ENCODE results near the gene TXNRD1. TPM values are rescaled to one million over a fixed set of nuclear protein-coding genes. Genes with fewer than 3 reads are reported as not detected.

Gene TXNRD1
- total and polyA plus RNA-seq, 2 experiments from 2014 or later, result 43.5 to 74.9 TPM

DNA sequence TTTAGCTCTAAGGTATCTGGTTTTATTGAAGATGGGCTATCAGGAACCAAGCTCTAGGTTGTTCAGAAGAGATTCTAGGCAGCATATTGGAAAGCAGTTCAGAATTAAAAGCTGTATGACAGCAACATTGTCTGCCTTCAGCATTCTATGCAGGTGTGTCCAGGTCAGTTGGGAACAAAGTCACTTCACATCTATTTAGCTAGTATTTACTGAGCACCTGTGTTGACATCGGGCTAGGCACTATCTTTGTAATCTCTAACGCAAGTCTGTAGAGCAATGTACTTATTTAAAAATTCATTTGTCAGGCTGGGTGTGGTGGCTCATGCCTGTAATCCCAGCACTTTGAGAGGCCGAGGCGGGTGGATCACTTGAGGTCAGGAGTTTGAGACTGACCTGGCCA, 81.1 kb downstream of the TXNRD1 start:
- Histone ChIP-seq H3K4me3 (no peak overlapping the region), H3K9me3 (ENCODE audit: low read depth) (no peaks in the 10 kb centered on the region), H3K36me3 (peaks cover 10% of the 10 kb centered on the region), H3K27ac (no peak overlapping the region), H3K4me1 (ENCODE audit: low read depth) (no peaks in the 10 kb centered on the region), H3K27me3 (no peaks in the 10 kb centered on the region)
- DNase-seq (ENCODE audit: low read depth in 1 of 2, low spot score in 1 of 2), result no peak
- TF ChIP-seq, protein P1, sequence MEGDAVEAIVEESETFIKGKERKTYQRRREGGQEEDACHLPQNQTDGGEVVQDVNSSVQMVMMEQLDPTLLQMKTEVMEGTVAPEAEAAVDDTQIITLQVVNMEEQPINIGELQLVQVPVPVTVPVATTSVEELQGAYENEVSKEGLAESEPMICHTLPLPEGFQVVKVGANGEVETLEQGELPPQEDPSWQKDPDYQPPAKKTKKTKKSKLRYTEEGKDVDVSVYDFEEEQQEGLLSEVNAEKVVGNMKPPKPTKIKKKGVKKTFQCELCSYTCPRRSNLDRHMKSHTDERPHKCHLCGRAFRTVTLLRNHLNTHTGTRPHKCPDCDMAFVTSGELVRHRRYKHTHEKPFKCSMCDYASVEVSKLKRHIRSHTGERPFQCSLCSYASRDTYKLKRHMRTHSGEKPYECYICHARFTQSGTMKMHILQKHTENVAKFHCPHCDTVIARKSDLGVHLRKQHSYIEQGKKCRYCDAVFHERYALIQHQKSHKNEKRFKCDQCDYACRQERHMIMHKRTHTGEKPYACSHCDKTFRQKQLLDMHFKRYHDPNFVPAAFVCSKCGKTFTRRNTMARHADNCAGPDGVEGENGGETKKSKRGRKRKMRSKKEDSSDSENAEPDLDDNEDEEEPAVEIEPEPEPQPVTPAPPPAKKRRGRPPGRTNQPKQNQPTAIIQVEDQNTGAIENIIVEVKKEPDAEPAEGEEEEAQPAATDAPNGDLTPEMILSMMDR (IDR thresholded peaks at IDR 0.05; ENCODE audit: low read depth, low read length), result no peak

DNA sequence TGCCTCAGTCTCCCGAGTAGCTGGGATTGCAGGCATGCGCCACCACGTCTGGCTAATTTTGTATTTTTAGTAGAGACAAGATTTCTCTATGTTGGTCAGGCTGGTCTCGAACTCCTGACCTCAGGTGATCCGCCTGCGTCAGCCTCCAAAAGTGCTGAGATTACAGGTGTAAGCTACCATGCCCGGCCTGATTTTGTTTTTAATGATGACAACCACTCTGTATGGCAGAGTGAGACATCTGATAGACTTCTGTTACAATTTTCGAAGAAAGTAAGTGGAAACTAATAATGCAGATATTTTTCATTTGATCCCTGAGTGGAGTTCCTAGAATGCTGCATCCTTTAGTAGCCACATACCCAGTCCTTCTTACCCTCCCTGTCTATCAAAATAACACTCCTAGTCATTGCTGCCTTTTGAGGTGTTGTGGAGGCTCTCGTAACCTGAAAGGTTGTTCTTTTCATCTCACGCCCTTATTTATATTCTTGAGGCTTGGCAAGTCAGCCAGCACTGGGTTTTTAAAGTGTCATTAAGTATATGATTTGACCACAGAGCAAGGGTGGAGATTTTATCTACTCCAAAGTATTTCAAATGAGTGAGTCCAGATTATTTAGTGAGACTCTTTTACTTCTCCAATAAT, 82.0 kb downstream of the TXNRD1 start:
- peaks cover 7% of the 10 kb centered on the region for H3K36me3 ChIP-seq
- H3K4me1 ChIP-seq (ENCODE audit: low read depth), result no peaks in the 10 kb centered on the region
- H3K27me3 ChIP-seq, result no peaks in the 10 kb centered on the region
- TF ChIP-seq, protein P1 (IDR thresholded peaks at IDR 0.05; ENCODE audit: low read depth, low read length), result no peak
- no peaks in the 10 kb centered on the region for H3K9me3 ChIP-seq (ENCODE audit: low read depth)
- no peak overlapping the region for H3K27ac ChIP-seq
- no peak for DNase-seq (ENCODE audit: low read depth in 1 of 2, low spot score in 1 of 2)
- no peak overlapping the region for H3K4me3 ChIP-seq

DNA sequence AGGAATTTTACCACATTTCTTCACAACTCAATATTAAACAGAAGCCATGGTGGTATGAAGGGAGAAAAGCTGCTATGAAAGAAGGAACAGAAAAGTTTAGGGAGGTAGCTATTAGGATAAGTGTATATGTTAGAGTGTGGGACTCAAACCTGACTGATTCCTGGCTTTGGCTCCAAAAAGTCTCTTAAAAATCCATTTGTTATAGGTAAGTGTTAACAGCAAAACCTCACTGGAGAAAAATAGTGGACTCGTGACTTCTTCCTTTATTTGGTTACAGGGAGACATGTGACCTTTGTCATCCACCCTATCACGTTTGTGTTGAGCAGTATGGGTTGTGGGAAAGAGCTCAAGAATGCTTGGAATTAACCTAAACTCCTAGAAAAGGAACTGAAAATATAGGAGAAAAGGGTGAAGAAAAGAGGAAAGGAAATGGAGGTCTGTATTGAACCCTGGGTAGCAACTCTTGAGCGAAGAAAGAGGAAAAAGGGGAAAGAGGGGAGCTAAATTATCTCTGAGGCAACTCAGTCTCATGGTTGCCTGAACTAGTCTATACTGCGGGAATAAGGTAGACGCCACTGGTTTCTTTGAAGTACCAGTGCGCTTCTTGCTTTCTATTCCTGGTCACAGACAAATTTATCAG, 84.4 kb downstream of the TXNRD1 start:
- Histone ChIP-seq H3K4me1 (ENCODE audit: low read depth) (no peaks in the 10 kb centered on the region), H3K9me3 (ENCODE audit: low read depth) (no peaks in the 10 kb centered on the region), H3K36me3 (peaks cover 7% of the 10 kb centered on the region), H3K27me3 (no peaks in the 10 kb centered on the region), H3K27ac (no peak overlapping the region), H3K4me3 (no peak overlapping the region)
- DNase-seq (ENCODE audit: low read depth in 1 of 2, low spot score in 1 of 2), result peak in 1 of 2 donors; percentile 52
- TF ChIP-seq, protein P1 (IDR thresholded peaks at IDR 0.05; ENCODE audit: low read depth, low read length), result no peak

DNA sequence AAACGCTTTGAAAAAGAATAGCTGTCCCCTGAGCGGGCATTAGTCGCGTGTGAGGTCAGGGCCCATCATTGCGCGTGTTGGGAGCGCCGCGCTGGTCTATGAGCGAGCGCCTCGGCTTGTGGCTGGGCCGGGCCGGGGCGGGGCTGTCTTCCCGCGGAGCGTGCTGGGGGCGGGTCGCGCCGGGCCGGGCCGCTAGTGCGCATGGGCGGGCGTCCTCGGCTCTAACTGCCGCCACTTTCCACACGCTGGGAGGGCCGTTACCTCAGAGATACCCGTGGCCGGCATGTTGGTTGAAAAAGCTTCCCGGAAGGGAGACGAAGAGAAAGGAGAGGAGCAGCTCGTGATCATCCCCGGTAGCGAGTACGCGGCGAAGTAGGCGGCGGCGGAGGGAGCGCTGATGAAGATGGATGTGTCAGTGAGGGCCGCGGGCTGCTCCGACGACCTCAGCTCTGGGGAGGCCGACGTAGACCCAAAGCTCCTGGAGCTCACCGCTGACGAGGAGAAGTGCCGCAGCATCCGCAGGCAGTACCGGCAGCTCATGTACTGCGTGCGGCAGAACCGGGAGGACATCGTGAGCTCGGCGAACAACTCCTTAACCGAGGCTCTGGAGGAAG, 88.1 kb downstream of the TXNRD1 start, which contains the start of gene EID3:
Gene EID3, plus strand, starts transcription at position 202 of the 614 bp plus-strand sequence. Its CDS starts 196 bp downstream, at position 398.
- Histone ChIP-seq H3K27me3 (no peaks in the 10 kb centered on the region), H3K36me3 (no peaks in the 10 kb centered on the region), H3K4me1 (ENCODE audit: low read depth) (no peaks in the 10 kb centered on the region), H3K4me3 (no peak within 1 kb of the TSS), H3K9me3 (ENCODE audit: low read depth) (no peaks in the 10 kb centered on the region), H3K27ac (no peak within 1 kb of the TSS)
- TF ChIP-seq, protein P1 (IDR thresholded peaks at IDR 0.05; ENCODE audit: low read depth, low read length), result no peak
- DNase-seq (ENCODE audit: low read depth in 1 of 2, low spot score in 1 of 2), result peak; percentile 73 to 89

DNA sequence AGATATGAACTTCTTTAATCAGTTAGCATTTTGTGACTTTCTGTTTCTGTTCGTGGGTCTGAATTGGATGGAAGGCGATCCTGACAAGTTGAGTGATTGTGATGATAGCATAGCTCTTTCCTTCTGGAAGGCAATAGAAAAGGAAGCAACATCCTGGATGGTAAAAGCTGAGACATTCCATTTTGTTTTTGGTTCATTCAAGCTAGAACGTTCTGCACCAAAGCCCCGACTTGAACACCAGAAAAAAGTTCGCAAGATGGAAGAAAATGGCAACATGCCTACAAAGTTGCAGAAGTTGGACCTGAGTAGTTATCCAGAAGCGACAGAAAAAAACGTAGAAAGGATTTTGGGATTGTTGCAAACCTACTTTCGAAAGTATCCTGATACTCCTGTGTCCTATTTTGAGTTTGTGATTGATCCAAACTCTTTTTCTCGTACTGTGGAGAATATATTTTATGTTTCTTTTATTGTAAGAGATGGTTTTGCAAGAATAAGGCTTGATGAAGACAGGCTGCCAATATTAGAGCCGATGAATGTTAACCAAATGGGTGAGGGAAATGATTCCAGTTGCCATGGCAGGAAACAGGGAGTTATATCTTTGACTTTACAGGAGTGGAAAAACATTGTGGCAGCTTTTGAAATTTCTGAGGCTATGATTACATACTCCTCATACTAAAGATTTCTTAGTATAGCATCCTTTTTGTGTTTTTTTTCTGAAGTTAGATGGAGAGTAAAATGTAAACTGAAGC, 88.9 kb downstream of the TXNRD1 start:
- peak in 1 of 2 donors; percentile 63 for DNase-seq (ENCODE audit: low read depth in 1 of 2, low spot score in 1 of 2)
- Histone ChIP-seq H3K4me3 (no peak overlapping the region), H3K27ac (no peak overlapping the region), H3K4me1 (ENCODE audit: low read depth) (no peaks in the 10 kb centered on the region), H3K9me3 (ENCODE audit: low read depth) (no peaks in the 10 kb centered on the region), H3K27me3 (no peaks in the 10 kb centered on the region), H3K36me3 (no peaks in the 10 kb centered on the region)
- TF ChIP-seq, protein P1 (IDR thresholded peaks at IDR 0.05; ENCODE audit: low read depth, low read length), result no peak

Data from cardiac muscle cell (in vitro differentiated cells and primary cell).